Measurements from ENCODE around the gene ZSWIM5. TPM values are rescaled to one million over a fixed set of nuclear protein-coding genes. Genes with fewer than 3 reads are reported as not detected.

ZSWIM5 gene
- total and polyA plus RNA-seq, 9 of the 15 experiments (the other 6 are each of a cell fraction or from before 2014, with no cell fraction given): under 0.01 to 0.07 (median 0.03) TPM; not detected in 3

GRCh38 chr1:45014321-45015028 is 191.9 kb downstream of the ZSWIM5 start (continued):
- TF ChIP-seq MYNN (IDR thresholded peaks at IDR 0.05) (peak; percentile 55), MYNN (CRISPR knock-in tag; IDR thresholded peaks at IDR 0.05) (no peak), HLTF (IDR thresholded peaks at IDR 0.05) (no peak), NBN (IDR thresholded peaks at IDR 0.05; ENCODE audit: low read depth) (peak; percentile 70; the same call in 1 of the 2 replicates), SIX5 (IDR thresholded peaks at IDR 0.05; ENCODE audit: borderline replicate concordance in 1 of 2, insufficient read depth in 1 of 2, low read depth in 1 of 2, low read length in 2 of 2) (no peak), HDAC6 (IDR thresholded peaks at IDR 0.05; ENCODE audit: low read depth, low read length) (no peak), ATF3 (IDR thresholded peaks at IDR 0.05) (no peak), ATF3 (CRISPR knock-in tag; conservative IDR thresholded peaks at IDR 0.05) (no peak), ESRRA (IDR thresholded peaks at IDR 0.05; ENCODE audit: borderline replicate concordance, low read depth) (no peak), CBX8 (IDR thresholded peaks at IDR 0.05; ENCODE audit: borderline replicate concordance, extremely low read depth, low read depth, low read length, poor library complexity, severe bottlenecking) (no peak), MLX (CRISPR knock-in tag; conservative IDR thresholded peaks at IDR 0.05) (no peak), FOXM1 (IDR thresholded peaks at IDR 0.05; ENCODE audit: low read depth) (no peak), FOXM1 (CRISPR knock-in tag; IDR thresholded peaks at IDR 0.05; ENCODE audit: low read depth) (no peak), ZKSCAN1 (IDR thresholded peaks at IDR 0.05; ENCODE audit: low read depth, low read length) (0 out of 2 replicates have a peak, but pooled peaks have one; percentile 33), SLC30A9 (CRISPR knock-in tag; IDR thresholded peaks at IDR 0.05) (no peak), ZNF717 (CRISPR knock-in tag; IDR thresholded peaks at IDR 0.05) (no peak), STAT5A (IDR thresholded peaks at IDR 0.05; ENCODE audit: borderline replicate concordance, low read length) (no peak), KAT7 (CRISPR knock-in tag; IDR thresholded peaks at IDR 0.05; ENCODE audit: borderline replicate concordance) (no peak), STAT5B (CRISPR knock-in tag; IDR thresholded peaks at IDR 0.05) (no peak), GABPB1 (CRISPR knock-in tag; IDR thresholded peaks at IDR 0.05) (no peak), SPI1 (IDR thresholded peaks at IDR 0.05; ENCODE audit: borderline replicate concordance, low read depth, low read length) (no peak), NFATC3 (IDR thresholded peaks at IDR 0.05) (no peak), ZNF184 (CRISPR knock-in tag; IDR thresholded peaks at IDR 0.05) (no peak), E2F4 (CRISPR knock-in tag; IDR thresholded peaks at IDR 0.05; ENCODE audit: low read depth) (no peak), PATZ1 (CRISPR knock-in tag; IDR thresholded peaks at IDR 0.05; ENCODE audit: borderline replicate concordance) (no peak)
